AG20443 (cell line): ENCODE measurements around the gene FAM9C.
A peak's percentile ranks its signal among the peaks of the same experiment; 100 is the strongest.
"Not testable (repeated sequence)": the region's sequence is repeated elsewhere in the genome, so short reads cannot be mapped to it uniquely, and the experiment has no call there.

Experiments used
- DNase-seq: peaks from one replicate; pipeline ENCODE4 v3.0.0; 2012; ENCODE audit warnings: low spot score, mixed read lengths

Gene FAM9C

DNA sequence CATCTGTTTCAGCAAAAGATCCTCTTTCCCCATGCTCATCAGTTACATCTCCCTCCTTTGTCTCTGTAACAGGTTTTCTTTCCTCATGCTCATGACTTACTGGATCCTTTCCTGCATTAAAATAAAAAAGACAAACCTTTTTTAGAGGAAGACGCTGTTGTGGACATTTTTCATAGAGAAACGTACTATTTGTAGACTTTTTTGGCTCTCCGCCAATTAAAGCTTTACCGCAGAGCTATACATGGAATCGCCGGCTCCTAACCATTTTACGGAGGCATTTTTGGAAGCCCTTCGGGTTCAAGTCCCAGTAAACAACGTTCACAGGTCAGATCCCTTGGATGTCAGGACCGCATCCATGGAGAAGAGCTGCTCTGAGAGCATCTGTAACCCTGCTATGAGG is 1.3 kb downstream of the FAM9C start:
- no peak for DNase-seq

- no peak for DNase-seq
Observed at GRCh38 chrX:13036896-13037295, 7.5 kb downstream of the FAM9C start.

- no peak for DNase-seq
Observed at GRCh38 chrX:13033193-13033592, 11.2 kb downstream of the FAM9C start.

- no peak for DNase-seq
Observed at GRCh38 chrX:13029887-13030771, 14.3 kb downstream of the FAM9C start.

- no peak for DNase-seq
Observed at GRCh38 chrX:13029637-13029886, 14.9 kb downstream of the FAM9C start.

DNA sequence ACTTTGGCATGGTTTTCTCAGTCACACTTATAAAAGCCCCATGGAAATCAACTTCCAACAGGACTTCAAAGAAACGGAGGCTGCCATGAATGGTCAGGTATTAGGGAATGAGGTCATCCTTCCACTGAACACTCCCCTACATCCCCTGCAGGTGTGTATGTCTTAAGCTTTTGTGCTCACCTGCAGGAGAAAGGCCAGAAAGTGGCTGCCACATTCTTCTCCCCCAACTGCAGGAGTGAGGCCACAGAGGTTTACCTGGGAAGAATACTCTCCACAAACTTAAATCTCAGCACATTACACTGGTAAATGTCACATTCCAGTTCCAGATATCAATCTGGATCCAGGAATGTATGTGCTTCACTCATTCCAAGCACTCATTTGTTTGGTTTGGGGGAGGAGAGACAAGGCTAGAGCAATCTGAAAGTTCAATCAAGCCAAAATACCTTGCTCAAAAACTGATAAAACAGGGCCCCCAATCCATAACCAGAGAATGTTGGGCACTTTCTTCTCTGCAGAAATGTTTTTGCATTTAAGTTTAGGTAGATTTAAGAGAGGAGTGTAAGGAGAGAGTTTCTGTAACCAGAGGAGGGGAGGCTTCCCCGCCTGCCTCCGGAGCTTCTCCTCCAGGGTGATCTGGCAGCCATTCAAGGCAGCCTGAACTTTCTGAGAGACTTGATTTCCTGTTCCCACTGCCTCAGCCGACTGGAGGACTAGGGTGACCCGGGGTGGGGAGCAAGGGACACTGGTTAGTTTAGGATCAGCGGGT is 15.4 kb downstream of the FAM9C start:
- peak; percentile 15 for DNase-seq

DNA sequence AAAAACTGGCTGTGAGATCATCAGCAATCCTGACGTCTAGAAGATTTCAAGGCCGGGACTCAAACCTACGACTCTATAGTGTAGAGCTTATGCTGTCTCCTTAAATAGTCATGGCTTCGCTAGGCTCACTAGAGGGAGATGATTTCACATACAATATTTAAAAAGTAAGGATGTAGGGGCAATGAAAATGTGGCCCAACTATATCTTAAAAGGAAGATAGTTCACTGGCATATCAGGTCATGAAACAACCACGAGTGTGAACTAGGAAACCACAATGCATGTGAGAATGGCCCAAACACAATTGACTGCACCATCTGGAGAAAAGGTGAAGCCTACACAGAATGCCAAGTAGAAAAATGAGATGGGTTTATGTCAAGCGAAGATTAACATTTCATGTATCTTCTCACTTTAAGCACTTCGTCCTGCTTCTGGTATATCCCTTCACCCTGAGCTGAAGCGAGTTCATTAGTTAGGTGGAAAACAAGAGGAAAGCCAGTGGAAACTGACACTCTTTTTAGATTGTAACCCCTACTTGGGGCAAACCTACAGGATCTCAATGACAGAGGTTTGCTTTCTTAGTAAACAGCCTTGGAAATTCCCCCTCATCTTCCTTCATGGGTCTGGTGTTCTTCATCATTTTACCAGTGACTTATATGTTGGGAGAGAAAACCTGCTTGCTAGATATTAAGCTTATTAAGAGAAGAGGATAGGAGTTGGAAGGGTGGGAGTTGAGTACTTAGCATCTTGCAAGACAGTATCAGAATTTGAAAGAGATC is 17.4 kb downstream of the FAM9C start:
- no peak for DNase-seq

DNA sequence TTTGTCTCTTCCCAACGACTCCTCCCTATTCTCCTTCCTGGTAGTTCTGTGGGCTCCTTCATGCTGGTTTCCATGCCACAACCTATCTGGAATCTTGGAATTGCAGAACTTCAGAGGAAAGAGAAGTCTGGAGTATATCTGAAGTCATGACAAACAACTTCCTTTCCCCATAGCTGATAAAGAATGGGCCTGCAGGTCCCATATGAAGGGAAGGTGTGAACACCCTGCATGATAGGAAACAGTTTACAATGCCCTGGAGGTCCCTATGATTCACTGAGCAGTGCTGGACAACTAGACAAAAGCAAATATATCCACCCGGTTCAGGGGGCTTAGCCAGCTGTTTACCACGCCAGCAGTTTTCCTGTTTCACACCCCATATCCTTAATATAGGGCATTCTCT is 19.4 kb downstream of the FAM9C start:
- no peak for DNase-seq

GRCh38 chrX:13023979-13024378 is 20.4 kb downstream of the FAM9C start:
- no peak for DNase-seq

DNA sequence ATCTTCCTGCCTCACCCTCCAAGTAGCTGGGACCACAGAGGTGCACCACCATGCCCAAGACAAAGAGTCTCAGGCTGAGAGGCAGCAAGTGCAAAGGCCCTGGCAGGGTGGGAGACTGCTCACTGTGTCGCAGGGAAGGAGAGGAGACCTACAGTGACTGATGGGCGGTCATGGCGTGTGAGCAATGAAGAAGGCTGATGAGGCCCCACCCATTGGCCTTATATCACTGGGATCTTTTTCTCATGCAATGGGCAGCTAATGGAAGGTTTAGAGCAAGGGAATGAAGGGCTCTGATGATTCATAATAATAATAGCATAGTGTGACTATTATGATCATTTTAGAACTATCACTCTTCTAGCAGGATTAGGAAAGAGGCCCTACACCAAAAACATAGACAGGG is 20.9 kb downstream of the FAM9C start:
- DNase-seq = no peak

GRCh38 chrX:13022926-13023325 is 21.5 kb downstream of the FAM9C start:
- no peak for DNase-seq

GRCh38 chrX:13016731-13017130 is 27.7 kb downstream of the FAM9C start:
- DNase-seq = not testable (repeated sequence)

DNA sequence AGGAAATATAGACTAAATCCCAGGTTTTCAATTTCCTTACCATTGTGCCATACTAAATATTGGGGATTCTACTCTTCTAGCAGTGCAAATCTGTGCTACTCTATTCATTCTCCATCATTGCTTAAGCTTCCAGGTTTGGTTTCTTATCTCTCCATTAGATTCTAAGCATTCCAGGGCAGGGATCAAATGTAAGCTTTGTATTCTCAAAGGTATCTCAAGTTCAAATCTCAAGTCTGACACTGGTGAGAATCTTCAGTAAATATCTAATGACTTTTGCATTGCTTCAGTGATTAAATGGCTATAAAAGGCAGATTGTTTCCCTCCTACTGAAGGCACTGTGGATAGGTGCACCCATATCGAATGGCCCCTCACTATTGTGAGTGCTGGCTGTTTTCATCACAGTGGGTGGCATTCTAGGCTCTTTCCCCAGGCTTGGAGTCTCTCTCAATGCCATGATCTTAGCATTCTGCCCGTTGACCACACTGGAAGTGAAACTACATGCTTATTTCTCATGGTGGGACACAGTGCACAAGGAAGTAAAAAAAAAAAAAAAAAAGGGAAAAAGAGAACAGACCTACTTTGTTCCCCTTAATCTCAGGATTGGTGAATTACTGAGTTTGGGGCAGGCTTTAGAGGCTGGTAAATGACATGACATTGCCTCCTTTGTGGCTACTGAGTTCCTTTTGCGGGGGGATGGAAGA is 28.7 kb downstream of the FAM9C start:
- DNase-seq = no peak

DNA sequence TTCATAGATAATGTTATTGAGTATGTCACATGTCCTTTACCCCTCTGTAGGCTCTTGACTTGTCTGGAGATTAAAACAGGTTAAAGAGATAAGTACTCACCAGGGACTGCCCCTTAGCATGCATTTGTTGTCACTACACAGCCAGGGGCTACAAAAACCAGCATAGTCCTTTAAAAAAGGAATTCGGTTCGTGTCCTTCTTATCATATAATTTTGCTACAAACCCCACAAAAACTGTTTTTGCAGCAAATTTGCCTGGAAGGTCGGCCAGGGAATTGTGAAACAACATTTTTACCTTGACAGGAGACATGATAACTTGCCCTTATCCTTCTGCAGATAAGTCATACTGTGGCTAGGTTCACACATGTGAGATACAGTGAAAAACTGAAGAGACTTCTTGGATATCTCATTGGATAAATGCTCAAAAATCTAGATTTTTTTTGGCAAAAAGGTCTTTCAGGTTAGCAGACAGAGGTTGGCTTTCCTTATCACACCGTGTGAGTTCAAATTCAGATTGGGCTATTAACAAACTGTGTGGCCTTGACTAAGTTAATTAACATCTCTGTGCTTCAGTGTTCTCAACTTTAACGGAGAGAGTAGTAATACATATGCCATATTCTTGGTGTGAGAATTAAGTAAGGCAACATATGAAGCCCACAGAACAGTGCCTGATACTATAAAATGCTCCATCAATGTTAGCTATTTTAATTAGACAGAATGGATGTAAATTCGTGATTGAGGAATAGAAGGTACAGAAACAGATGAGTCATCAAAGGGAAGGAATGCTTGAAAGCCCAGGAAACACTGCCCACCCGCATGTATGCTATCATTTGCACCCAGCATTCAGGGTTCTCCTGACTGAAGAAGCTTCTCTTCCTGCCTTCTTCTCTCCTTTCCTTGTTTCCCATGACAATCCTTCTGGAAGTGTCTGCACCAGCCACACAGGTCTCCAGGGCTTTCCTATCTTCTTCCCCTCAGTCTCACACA is 30.0 kb downstream of the FAM9C start:
- no peak for DNase-seq

DNA sequence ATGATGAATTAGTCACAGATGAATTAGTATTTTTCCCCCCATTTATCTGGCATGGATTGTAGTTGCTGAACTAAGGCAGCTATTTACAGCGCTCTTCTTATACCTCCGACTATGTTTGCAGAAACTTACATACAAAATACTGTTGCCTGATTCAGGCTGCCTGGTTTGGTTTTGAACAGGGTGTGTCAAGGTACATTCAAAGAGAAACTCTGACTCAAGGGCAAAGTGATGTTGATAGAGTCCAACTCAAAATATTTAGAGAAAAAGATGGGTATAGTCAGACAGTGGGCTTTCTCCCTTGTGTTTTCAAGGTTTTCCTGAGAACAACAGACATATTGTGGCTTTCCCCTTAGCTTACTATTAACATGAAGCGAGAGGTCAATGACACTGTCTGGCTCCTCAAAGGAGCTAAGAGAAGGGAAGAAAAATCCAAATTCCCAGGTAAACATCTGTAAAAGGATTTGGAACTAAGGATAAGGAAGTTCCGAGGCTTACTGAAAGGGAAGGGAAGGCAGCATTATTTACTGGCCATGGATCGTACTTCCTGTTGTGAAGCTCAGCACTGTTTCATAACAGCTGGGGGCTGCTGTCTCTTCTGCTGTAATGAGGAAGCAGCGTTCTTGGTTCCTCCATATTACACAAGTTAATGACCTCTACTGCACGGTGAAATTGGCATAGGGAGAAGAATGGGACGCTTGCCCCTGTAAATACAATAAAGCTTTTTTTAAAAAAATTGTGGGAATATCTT is 30.9 kb downstream of the FAM9C start:
- no peak for DNase-seq

DNA sequence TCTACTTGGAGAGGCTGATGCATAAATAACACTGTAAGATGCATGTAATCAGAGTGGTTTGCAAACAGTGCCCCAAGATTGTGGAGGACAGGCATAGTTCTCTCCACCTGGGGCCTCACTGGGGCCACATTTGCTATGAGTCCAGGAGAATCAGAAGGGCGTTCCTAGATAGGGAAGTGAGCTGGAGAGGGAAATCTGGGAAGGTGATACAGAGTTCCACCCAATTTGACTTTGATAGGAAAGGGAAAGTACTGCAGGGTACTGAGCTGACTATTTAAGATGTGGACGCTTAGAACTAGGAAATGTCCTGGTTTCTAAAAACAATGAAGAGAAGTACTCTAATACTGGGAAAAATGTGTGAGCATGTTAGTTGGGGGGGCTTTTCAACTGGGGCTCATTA is 33.9 kb downstream of the FAM9C start:
- no peak for DNase-seq

GRCh38 chrX:13009844-13010243 is 34.6 kb downstream of the FAM9C start:
- DNase-seq = peak; percentile 26

DNA sequence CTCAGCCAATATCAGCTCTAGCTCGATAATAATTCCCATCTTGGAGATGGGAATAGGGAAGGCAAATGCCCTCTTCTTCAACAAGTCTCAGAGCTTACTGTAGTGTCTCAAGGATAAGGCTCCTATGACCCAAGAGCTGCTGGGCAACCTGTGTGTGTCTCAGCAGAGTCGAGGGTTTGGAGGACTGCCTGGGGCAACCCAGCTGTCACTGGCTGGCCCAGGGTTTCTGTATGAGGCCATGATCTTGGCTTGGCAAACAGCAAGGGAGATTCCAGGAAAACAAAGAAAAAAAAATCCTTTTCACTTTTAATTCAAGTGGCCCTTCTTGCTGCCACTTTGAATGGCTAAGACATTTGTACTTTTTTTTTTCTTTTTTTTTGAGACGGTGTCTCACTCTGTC is 35.1 kb downstream of the FAM9C start:
- no peak for DNase-seq

- DNase-seq = no peak
Observed at GRCh38 chrX:13008851-13009250, 35.6 kb downstream of the FAM9C start.

GRCh38 chrX:13008189-13008533 is 36.3 kb downstream of the FAM9C start:
- DNase-seq = no peak
